ENCODE results near the gene RFX7.
"Not testable (repeated sequence)": the region's sequence is repeated elsewhere in the genome, so short reads cannot be mapped to it uniquely, and the experiment has no call there.

RFX7 gene

GRCh38 chr15:56205061-56205876 lies 38.4 kb downstream of the RFX7 start:
- DNase-seq: no peak

GRCh38 chr15:56203312-56203922 lies 40.3 kb downstream of the RFX7 start:
- DNase-seq: not testable (repeated sequence)

- DNase-seq: no peak
Observed at GRCh38 chr15:56202701-56203100, 41.0 kb downstream of the RFX7 start.

GRCh38 chr15:56199038-56199437 lies 44.6 kb downstream of the RFX7 start:
- DNase-seq: no peak

GRCh38 chr15:56194035-56194434 lies 49.6 kb downstream of the RFX7 start:
- no peak for DNase-seq

- DNase-seq: no peak
Observed at GRCh38 chr15:56192659-56193442, 50.8 kb downstream of the RFX7 start.

GRCh38 chr15:56187665-56188064 lies 56.0 kb downstream of the RFX7 start:
- DNase-seq: no peak

- DNase-seq: no peak
Observed at GRCh38 chr15:56185980-56186379, 57.7 kb downstream of the RFX7 start.

GRCh38 chr15:56184516-56184915 lies 59.2 kb downstream of the RFX7 start:
- no peak for DNase-seq

GRCh38 chr15:56180851-56181250 lies 62.8 kb downstream of the RFX7 start:
- no peak for DNase-seq

- no peak for DNase-seq
Observed at GRCh38 chr15:56176996-56177395, 66.7 kb downstream of the RFX7 start.

- no peak for DNase-seq
Observed at GRCh38 chr15:56175788-56176187, 67.9 kb downstream of the RFX7 start.

GRCh38 chr15:56174649-56175048 lies 69.0 kb downstream of the RFX7 start:
- DNase-seq: no peak

GRCh38 chr15:56168394-56168793 lies 75.3 kb downstream of the RFX7 start:
- DNase-seq: no peak

GRCh38 chr15:56165234-56165633 lies 78.4 kb downstream of the RFX7 start:
- DNase-seq: no peak

- no peak for DNase-seq
Observed at GRCh38 chr15:56160966-56161365, 82.7 kb downstream of the RFX7 start.

GRCh38 chr15:56156877-56157276 lies 86.8 kb downstream of the RFX7 start:
- DNase-seq: no peak

GRCh38 chr15:56155278-56155677 lies 88.4 kb downstream of the RFX7 start:
- DNase-seq: not testable (repeated sequence)

- not testable (repeated sequence) for DNase-seq
Observed at GRCh38 chr15:56154768-56155167, 88.9 kb downstream of the RFX7 start.

GRCh38 chr15:56150204-56150603 lies 93.5 kb downstream of the RFX7 start:
- no peak for DNase-seq

GRCh38 chr15:56148064-56148463 lies 95.6 kb downstream of the RFX7 start:
- no peak for DNase-seq

GRCh38 chr15:56146756-56147155 lies 96.9 kb downstream of the RFX7 start:
- DNase-seq: no peak

GRCh38 chr15:56128081-56128480 lies 115.6 kb downstream of the RFX7 start:
- DNase-seq: no peak

- DNase-seq: no peak
Observed at GRCh38 chr15:56126409-56126808, 117.3 kb downstream of the RFX7 start.
